SK-N-SH treated with all-trans-retinoic acid at 6 μM for 48 hours (cell line): ENCODE results near the gene C1QTNF2.

Experiments
- ATAC-seq: fragments of 200-7000 bp; cut with Tn5 transposase; 3 replicates; pipeline ENCODE4 v1.9.1; 2020; ENCODE audit warnings: mild to moderate bottlenecking, moderate library complexity
- ARNTL ChIP-seq: fragments of 450-650 bp; formaldehyde crosslinking; IDR thresholded peaks from 2 replicates; pipeline ENCODE4 v1.5.0; 2020; ENCODE audit warnings: low read depth, mild to moderate bottlenecking, moderate library complexity, borderline replicate concordance
- BACH2 ChIP-seq: fragments of 250-450 bp; sonication (Bioruptor Pico); IDR thresholded peaks from 2 replicates; pipeline ENCODE4 v1.9.0; 2021; ENCODE audit warnings: mild to moderate bottlenecking, borderline replicate concordance
- CSDC2 ChIP-seq: fragments of 250-450 bp; sonication (Bioruptor Pico); IDR thresholded peaks from 2 replicates; pipeline ENCODE4 v1.5.0; 2020; ENCODE audit warnings: mild to moderate bottlenecking, moderate library complexity
- ESRRG ChIP-seq: fragments of 250-450 bp; sonication (Bioruptor Pico); IDR thresholded peaks from 2 replicates; pipeline ENCODE4 v1.6.1; 2021; ENCODE audit warnings: mild to moderate bottlenecking
- GLIS3 ChIP-seq: fragments of 250-450 bp; sonication (Bioruptor Pico); IDR thresholded peaks from 2 replicates; pipeline ENCODE4 v1.5.0; 2020; ENCODE audit warnings: mild to moderate bottlenecking, moderate library complexity
- ISL1 ChIP-seq: fragments of 250-450 bp; sonication (Bioruptor Pico); IDR thresholded peaks from 2 replicates; pipeline ENCODE4 v2.1.2; 2022; ENCODE audit warnings: mild to moderate bottlenecking, moderate library complexity
- PPARA ChIP-seq: fragments of 250-450 bp; sonication (Bioruptor Pico); IDR thresholded peaks from 2 replicates; pipeline ENCODE4 v1.5.0; 2020; ENCODE audit warnings: mild to moderate bottlenecking, borderline replicate concordance
- RARB ChIP-seq: fragments of 250-450 bp; sonication (Bioruptor Pico); IDR thresholded peaks from 2 replicates; pipeline ENCODE4 v1.8.0; 2021; ENCODE audit warnings: mild to moderate bottlenecking, moderate library complexity
- TCF4 ChIP-seq: fragments of 250-450 bp; sonication (Bioruptor Pico); IDR thresholded peaks from 2 replicates; pipeline ENCODE4 v1.8.0; 2021; ENCODE audit warnings: mild to moderate bottlenecking, moderate library complexity, borderline replicate concordance
- ZC3H10 ChIP-seq: fragments of 250-450 bp; sonication (Bioruptor Pico); IDR thresholded peaks from 2 replicates; pipeline ENCODE4 v1.5.1; 2021; ENCODE audit warnings: mild to moderate bottlenecking, moderate library complexity
- ZFP30 ChIP-seq: fragments of 450-650 bp; formaldehyde crosslinking; IDR thresholded peaks from 2 replicates; pipeline ENCODE4 v1.5.0; 2022; ENCODE audit warnings: mild to moderate bottlenecking, moderate library complexity
- ZNF565 ChIP-seq: fragments of 450-650 bp; formaldehyde crosslinking; conservative IDR thresholded peaks from 2 replicates; pipeline ENCODE4 v1.5.0; 2020; ENCODE audit warnings: low read depth, mild to moderate bottlenecking, moderate library complexity
- ZNF70 ChIP-seq: fragments of 450-650 bp; formaldehyde crosslinking; IDR thresholded peaks from 2 replicates; pipeline ENCODE4 v1.5.0; 2020; ENCODE audit warnings: mild to moderate bottlenecking, moderate library complexity
- ZNF8 ChIP-seq: fragments of 450-650 bp; formaldehyde crosslinking; IDR thresholded peaks from 2 replicates; pipeline ENCODE4 v1.5.0; 2020; ENCODE audit warnings: mild to moderate bottlenecking, moderate library complexity
- TF ChIP-seq, protein P1 (sequence below): fragments of 250-450 bp; sonication (Bioruptor Pico); IDR thresholded peaks from 2 replicates; pipeline ENCODE4 v1.5.1; 2020; ENCODE audit warnings: low read depth, mild to moderate bottlenecking, moderate library complexity
- TF ChIP-seq, protein P2 (sequence below): fragments of 250-450 bp; sonication (Bioruptor Pico); IDR thresholded peaks from 2 replicates; pipeline ENCODE4 v1.5.0; 2020; ENCODE audit warnings: mild to moderate bottlenecking, moderate library complexity
- TF ChIP-seq, protein P3 (sequence below): fragments of 250-450 bp; sonication (Bioruptor Pico); IDR thresholded peaks from 2 replicates; pipeline ENCODE4 v1.8.0; 2021; ENCODE audit warnings: low read depth, mild to moderate bottlenecking, moderate library complexity, borderline replicate concordance
- TF ChIP-seq, protein P4 (sequence below): fragments of 250-450 bp; sonication (Bioruptor Pico); IDR thresholded peaks from 2 replicates; pipeline ENCODE4 v1.5.1; 2021; ENCODE audit warnings: mild to moderate bottlenecking, moderate library complexity
- TF ChIP-seq, protein P5 (sequence below): fragments of 250-450 bp; sonication (Bioruptor Pico); IDR thresholded peaks from 2 replicates; pipeline ENCODE4 v1.8.0; 2020; ENCODE audit warnings: mild to moderate bottlenecking, moderate library complexity, borderline replicate concordance

The C1QTNF2 gene

DNA sequence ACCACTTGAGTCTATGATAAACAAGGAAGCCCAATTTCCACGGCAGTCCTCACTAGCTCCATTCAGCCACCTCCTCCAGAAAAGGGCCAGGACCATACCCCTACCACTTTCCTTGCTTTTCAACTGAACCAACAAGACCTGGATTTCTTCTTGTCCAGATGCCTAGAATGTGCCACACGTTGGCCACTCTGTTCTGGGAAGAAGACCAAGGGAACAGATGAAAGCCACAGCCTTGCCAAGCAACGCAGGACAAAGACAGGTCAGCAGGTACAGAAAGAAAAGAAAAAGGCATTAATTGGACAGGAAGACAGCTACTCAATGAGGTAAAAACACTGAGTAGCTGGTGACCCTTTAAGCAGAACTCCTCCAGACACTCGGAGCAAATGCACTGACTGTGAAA, 60.3 kb downstream of the C1QTNF2 start:
- TF ChIP-seq CSDC2 (CRISPR knock-in tag) (no peak), PPARA (CRISPR knock-in tag) (no peak), BACH2 (no peak), ZNF70 (CRISPR knock-in tag) (no peak), RARB (CRISPR knock-in tag) (no peak), TCF4 (no peak), ARNTL (CRISPR knock-in tag) (no peak)
- TF ChIP-seq, protein P1, sequence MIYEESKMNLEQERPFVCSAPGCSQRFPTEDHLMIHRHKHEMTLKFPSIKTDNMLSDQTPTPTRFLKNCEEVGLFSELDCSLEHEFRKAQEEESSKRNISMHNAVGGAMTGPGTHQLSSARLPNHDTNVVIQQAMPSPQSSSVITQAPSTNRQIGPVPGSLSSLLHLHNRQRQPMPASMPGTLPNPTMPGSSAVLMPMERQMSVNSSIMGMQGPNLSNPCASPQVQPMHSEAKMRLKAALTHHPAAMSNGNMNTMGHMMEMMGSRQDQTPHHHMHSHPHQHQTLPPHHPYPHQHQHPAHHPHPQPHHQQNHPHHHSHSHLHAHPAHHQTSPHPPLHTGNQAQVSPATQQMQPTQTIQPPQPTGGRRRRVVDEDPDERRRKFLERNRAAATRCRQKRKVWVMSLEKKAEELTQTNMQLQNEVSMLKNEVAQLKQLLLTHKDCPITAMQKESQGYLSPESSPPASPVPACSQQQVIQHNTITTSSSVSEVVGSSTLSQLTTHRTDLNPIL (CRISPR knock-in tag), result no peak
- TF ChIP-seq, protein P2, sequence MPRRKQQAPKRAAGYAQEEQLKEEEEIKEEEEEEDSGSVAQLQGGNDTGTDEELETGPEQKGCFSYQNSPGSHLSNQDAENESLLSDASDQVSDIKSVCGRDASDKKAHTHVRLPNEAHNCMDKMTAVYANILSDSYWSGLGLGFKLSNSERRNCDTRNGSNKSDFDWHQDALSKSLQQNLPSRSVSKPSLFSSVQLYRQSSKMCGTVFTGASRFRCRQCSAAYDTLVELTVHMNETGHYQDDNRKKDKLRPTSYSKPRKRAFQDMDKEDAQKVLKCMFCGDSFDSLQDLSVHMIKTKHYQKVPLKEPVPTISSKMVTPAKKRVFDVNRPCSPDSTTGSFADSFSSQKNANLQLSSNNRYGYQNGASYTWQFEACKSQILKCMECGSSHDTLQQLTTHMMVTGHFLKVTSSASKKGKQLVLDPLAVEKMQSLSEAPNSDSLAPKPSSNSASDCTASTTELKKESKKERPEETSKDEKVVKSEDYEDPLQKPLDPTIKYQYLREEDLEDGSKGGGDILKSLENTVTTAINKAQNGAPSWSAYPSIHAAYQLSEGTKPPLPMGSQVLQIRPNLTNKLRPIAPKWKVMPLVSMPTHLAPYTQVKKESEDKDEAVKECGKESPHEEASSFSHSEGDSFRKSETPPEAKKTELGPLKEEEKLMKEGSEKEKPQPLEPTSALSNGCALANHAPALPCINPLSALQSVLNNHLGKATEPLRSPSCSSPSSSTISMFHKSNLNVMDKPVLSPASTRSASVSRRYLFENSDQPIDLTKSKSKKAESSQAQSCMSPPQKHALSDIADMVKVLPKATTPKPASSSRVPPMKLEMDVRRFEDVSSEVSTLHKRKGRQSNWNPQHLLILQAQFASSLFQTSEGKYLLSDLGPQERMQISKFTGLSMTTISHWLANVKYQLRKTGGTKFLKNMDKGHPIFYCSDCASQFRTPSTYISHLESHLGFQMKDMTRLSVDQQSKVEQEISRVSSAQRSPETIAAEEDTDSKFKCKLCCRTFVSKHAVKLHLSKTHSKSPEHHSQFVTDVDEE, result no peak
- ATAC-seq, result no peak

DNA sequence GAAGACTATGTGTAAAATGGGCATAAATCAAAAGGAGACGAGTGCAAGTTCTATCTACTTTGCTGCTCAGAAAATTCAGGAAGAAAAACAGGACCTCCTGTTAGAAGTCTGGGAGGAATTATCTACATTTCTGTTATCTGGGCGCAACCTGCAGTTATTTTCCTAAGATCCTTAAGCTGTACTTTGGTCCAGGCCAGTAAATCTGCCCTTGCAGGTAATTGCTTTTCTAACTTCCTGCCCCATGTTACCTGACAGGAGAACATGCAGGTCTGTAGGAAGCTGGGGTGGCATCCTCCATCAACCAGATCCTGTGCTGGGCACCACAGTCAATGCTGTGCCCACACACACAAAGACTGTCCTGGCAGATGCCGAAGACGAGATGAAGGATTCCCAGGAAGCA, 63.7 kb downstream of the C1QTNF2 start:
- ATAC-seq, result no peak

DNA sequence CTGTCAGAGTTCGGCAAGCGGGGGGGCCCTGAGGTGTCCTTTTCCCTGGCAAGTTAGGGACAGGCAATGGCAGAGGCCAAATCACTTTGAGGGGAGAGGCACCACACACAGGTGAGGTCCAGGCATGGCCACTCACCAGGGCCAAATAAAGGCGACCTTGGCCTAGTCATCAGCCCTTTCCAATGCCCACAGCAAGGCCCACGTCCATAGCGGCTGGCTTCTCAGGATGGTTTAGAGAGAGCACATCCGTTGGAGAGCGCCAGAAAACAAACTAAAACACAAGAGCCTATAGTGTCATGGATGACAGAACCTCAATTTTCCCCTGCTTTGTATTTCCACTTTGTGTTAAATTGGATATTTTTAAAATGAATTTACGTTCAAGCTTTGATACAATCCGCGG, 65.1 kb downstream of the C1QTNF2 start:
- TF ChIP-seq, protein P3, sequence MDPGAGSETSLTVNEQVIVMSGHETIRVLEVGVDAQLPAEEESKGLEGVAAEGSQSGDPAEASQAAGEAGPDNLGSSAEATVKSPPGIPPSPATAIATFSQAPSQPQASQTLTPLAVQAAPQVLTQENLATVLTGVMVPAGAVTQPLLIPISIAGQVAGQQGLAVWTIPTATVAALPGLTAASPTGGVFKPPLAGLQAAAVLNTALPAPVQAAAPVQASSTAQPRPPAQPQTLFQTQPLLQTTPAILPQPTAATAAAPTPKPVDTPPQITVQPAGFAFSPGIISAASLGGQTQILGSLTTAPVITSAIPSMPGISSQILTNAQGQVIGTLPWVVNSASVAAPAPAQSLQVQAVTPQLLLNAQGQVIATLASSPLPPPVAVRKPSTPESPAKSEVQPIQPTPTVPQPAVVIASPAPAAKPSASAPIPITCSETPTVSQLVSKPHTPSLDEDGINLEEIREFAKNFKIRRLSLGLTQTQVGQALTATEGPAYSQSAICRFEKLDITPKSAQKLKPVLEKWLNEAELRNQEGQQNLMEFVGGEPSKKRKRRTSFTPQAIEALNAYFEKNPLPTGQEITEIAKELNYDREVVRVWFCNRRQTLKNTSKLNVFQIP (CRISPR knock-in tag), result no peak
- TF ChIP-seq ISL1 (CRISPR knock-in tag) (no peak), PPARA (CRISPR knock-in tag) (no peak), ZC3H10 (CRISPR knock-in tag) (no peak), CSDC2 (CRISPR knock-in tag) (no peak), BACH2 (no peak), GLIS3 (CRISPR knock-in tag) (no peak), ZFP30 (CRISPR knock-in tag) (no peak), TCF4 (no peak), ESRRG (no peak), ZNF8 (CRISPR knock-in tag) (no peak)
- TF ChIP-seq, protein P4, sequence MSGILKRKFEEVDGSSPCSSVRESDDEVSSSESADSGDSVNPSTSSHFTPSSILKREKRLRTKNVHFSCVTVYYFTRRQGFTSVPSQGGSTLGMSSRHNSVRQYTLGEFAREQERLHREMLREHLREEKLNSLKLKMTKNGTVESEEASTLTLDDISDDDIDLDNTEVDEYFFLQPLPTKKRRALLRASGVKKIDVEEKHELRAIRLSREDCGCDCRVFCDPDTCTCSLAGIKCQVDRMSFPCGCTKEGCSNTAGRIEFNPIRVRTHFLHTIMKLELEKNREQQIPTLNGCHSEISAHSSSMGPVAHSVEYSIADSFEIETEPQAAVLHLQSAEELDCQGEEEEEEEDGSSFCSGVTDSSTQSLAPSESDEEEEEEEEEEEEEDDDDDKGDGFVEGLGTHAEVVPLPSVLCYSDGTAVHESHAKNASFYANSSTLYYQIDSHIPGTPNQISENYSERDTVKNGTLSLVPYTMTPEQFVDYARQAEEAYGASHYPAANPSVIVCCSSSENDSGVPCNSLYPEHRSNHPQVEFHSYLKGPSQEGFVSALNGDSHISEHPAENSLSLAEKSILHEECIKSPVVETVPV (CRISPR knock-in tag), result no peak
- TF ChIP-seq, protein P5, sequence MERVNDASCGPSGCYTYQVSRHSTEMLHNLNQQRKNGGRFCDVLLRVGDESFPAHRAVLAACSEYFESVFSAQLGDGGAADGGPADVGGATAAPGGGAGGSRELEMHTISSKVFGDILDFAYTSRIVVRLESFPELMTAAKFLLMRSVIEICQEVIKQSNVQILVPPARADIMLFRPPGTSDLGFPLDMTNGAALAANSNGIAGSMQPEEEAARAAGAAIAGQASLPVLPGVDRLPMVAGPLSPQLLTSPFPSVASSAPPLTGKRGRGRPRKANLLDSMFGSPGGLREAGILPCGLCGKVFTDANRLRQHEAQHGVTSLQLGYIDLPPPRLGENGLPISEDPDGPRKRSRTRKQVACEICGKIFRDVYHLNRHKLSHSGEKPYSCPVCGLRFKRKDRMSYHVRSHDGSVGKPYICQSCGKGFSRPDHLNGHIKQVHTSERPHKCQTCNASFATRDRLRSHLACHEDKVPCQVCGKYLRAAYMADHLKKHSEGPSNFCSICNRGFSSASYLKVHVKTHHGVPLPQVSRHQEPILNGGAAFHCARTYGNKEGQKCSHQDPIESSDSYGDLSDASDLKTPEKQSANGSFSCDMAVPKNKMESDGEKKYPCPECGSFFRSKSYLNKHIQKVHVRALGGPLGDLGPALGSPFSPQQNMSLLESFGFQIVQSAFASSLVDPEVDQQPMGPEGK (CRISPR knock-in tag), result no peak
- ATAC-seq, result no peak

More for the DNA sequence above, 63.7 kb downstream of the C1QTNF2 start:
- TF ChIP-seq GLIS3 (CRISPR knock-in tag) (no peak), ZNF8 (CRISPR knock-in tag) (no peak), ZNF70 (CRISPR knock-in tag) (no peak), RARB (CRISPR knock-in tag) (no peak), ZFP30 (CRISPR knock-in tag) (no peak), ZNF565 (CRISPR knock-in tag) (no peak)
- TF ChIP-seq, protein P3 (CRISPR knock-in tag), result no peak
- TF ChIP-seq, protein P4 (CRISPR knock-in tag), result no peak
- TF ChIP-seq, protein P1 (CRISPR knock-in tag), result no peak
